CD14-positive monocyte (primary cell): ENCODE results near the gene SESN3. TPM values are rescaled to one million over a fixed set of nuclear protein-coding genes. Genes with fewer than 3 reads are reported as not detected.

Experiments used
- DNase-seq, 3 donors: peaks; one replicate each; pipeline ENCODE4 v3.0.0-alpha.2; 2011 to 2022
- H2AFZ ChIP-seq: 2 replicates; pipeline ENCODE4 v1.6.0; 2012; ENCODE audit warnings: mild to moderate bottlenecking, low read depth, low read length, inconsistent platforms; ENCODE audit not compliant: insufficient read depth, poor library complexity, severe bottlenecking
- H3K27ac ChIP-seq, 2 donors: 1 replicate in 1 of 2; 2 replicates in 1 of 2; pipeline ENCODE4 v1.5.1; 2012 to 2013; ENCODE audit warnings: low read length in 2 of 2, control low read depth in 1 of 2, inconsistent platforms in 1 of 2, low read depth in 1 of 2, mild to moderate bottlenecking in 1 of 2
- H3K27me3 ChIP-seq, 2 donors: one replicate each; pipeline versions ENCODE4 v1.6.0 to v1.6.1; 2011 to 2013; ENCODE audit warnings: low read length in 2 of 2; ENCODE audit not compliant: control insufficient read depth in 2 of 2, insufficient read depth in 2 of 2
- H3K36me3 ChIP-seq, 2 donors: replicated peaks in 1 of 2; 1 replicate in 1 of 2; 2 replicates in 1 of 2; pipeline versions ENCODE4 v1.5.1 to v1.6.1; 2012 to 2013; ENCODE audit warnings: low read length in 2 of 2, control low read depth in 1 of 2, inconsistent platforms in 1 of 2, mild to moderate bottlenecking in 1 of 2; ENCODE audit not compliant: insufficient read depth in 2 of 2, control insufficient read depth in 1 of 2
- H3K4me1 ChIP-seq, 2 donors: 1 replicate in 1 of 2; 2 replicates in 1 of 2; pipeline versions ENCODE4 v1.5.1 to v1.6.1; 2012 to 2013; ENCODE audit warnings: low read length in 2 of 2, control low read depth in 1 of 2, inconsistent platforms in 1 of 2, mild to moderate bottlenecking in 1 of 2, moderate library complexity in 1 of 2; ENCODE audit not compliant: insufficient read depth in 2 of 2, control insufficient read depth in 1 of 2
- H3K4me2 ChIP-seq: replicated peaks from 2 replicates; pipeline ENCODE3; 2012; ENCODE audit warnings: low read length, moderate library complexity, mild to moderate bottlenecking; ENCODE audit not compliant: poor library complexity, severe bottlenecking; ENCODE audit errors: extremely low read depth
- H3K4me3 ChIP-seq, 3 experiments: fragments of 200-600 bp in 1 of 3; sonication (generic) in 1 of 3; replicated peaks in 1 of 3; 1 replicate in 2 of 3; 2 replicates in 1 of 3; pipeline ENCODE4 v1.5.1; 2011 to 2013; ENCODE audit warnings: low read length in 3 of 3, mild to moderate bottlenecking in 3 of 3, control low read depth in 2 of 3, low read depth in 2 of 3, inconsistent platforms in 1 of 3, moderate library complexity in 1 of 3
- H3K79me2 ChIP-seq: 2 replicates; pipeline ENCODE4 v1.6.0; 2012; ENCODE audit warnings: mild to moderate bottlenecking, control low read depth, inconsistent platforms, low read length, moderate library complexity; ENCODE audit not compliant: insufficient read depth
- H3K9ac ChIP-seq: 2 replicates; pipeline ENCODE4 v1.6.0; 2017; ENCODE audit warnings: low read length, mild to moderate bottlenecking; ENCODE audit not compliant: insufficient read depth, poor library complexity, severe bottlenecking
- H3K9me3 ChIP-seq, 2 donors: replicated peaks in 1 of 2; 1 replicate in 1 of 2; 2 replicates in 1 of 2; pipeline versions ENCODE4 v1.5.1 to v1.6.1; 2012 to 2013; ENCODE audit warnings: low read length in 2 of 2, control low read depth in 1 of 2; ENCODE audit not compliant: control insufficient read depth in 1 of 2, insufficient read depth in 1 of 2
- H4K20me1 ChIP-seq: 2 replicates; pipeline ENCODE4 v1.6.0; 2012; ENCODE audit warnings: mild to moderate bottlenecking, low read length, control low read depth, moderate library complexity; ENCODE audit not compliant: insufficient read depth
- H3K27ac Mint-ChIP-seq, 7 donors: one replicate each; pipeline ENCODE4 v1.8.0; 2020; ENCODE audit warnings: mild to moderate bottlenecking in 7 of 7, mixed read lengths in 7 of 7, moderate library complexity in 6 of 7, inconsistent platforms in 2 of 7
- H3K27me3 Mint-ChIP-seq, 3 donors: one replicate each; pipeline ENCODE4 v1.8.0; 2021 to 2022; ENCODE audit warnings: low read depth in 3 of 3, mild to moderate bottlenecking in 3 of 3, mixed read lengths in 3 of 3, moderate library complexity in 3 of 3, inconsistent platforms in 1 of 3
- H3K36me3 Mint-ChIP-seq, 2 donors: one replicate each; pipeline ENCODE4 v1.8.0; 2020; ENCODE audit warnings: mixed read lengths in 2 of 2, inconsistent platforms in 1 of 2, mild to moderate bottlenecking in 1 of 2
- H3K4me1 Mint-ChIP-seq: one replicate; pipeline ENCODE4 v1.8.0; 2020; ENCODE audit warnings: mild to moderate bottlenecking, mixed read lengths
- H3K4me3 Mint-ChIP-seq, 2 donors: one replicate each; pipeline ENCODE4 v1.8.0; 2020; ENCODE audit warnings: mild to moderate bottlenecking in 2 of 2, mixed read lengths in 2 of 2, moderate library complexity in 1 of 2
- H3K9me3 Mint-ChIP-seq, 7 donors: one replicate each; pipeline ENCODE4 v1.8.0; 2020 to 2022; ENCODE audit warnings: mixed read lengths in 7 of 7, mild to moderate bottlenecking in 6 of 7, moderate library complexity in 6 of 7, inconsistent platforms in 2 of 7
- WGBS: methylation state at CpG from one replicate; pipeline ENCODE4 v1.1.5; 2013; ENCODE audit warnings: missing lambda C conversion rate; ENCODE audit not compliant: insufficient coverage; 5-methylcytosine and 5-hydroxymethylcytosine counted together
- intact Hi-C, 2 donors: fragments of 100-400 bp; cut with micrococcal nuclease; formaldehyde crosslinking; loops; one replicate each; pipeline versions ENCODE4 v1.15.0 to v1.15.1; 2023
- polyA plus RNA-seq, 3 donors: library from polyadenylated mRNA; depleted of rRNA in 1 of 3; unstranded in 2 of 3; stranded (reverse) in 1 of 3; fragments of 300-500 nt in 2 of 3; fragments of >200 nt in 1 of 3; fragmentation: Illumina TruSeq in 2 of 3; gene quantifications; 1 replicate in 2 of 3; 2 replicates in 1 of 3; pipeline ENCODE4 v1.2.3, GENCODE V29; 2012 to 2021
- TF ChIP-seq, protein P1 (sequence below): fragments of 200-600 bp; IDR thresholded peaks from one replicate; pipeline ENCODE4 v1.8.0; 2022; ENCODE audit warnings: antibody characterized with exemption, mild to moderate bottlenecking

SESN3 gene
- polyA plus RNA-seq, 3 donors, result 1.1 to 7.4 (median 1.4) TPM

- DNase-seq, result no peak
- peaks cover 33% of the 10 kb centered on the region for H3K4me1 Mint-ChIP-seq
- TF ChIP-seq, protein P1, sequence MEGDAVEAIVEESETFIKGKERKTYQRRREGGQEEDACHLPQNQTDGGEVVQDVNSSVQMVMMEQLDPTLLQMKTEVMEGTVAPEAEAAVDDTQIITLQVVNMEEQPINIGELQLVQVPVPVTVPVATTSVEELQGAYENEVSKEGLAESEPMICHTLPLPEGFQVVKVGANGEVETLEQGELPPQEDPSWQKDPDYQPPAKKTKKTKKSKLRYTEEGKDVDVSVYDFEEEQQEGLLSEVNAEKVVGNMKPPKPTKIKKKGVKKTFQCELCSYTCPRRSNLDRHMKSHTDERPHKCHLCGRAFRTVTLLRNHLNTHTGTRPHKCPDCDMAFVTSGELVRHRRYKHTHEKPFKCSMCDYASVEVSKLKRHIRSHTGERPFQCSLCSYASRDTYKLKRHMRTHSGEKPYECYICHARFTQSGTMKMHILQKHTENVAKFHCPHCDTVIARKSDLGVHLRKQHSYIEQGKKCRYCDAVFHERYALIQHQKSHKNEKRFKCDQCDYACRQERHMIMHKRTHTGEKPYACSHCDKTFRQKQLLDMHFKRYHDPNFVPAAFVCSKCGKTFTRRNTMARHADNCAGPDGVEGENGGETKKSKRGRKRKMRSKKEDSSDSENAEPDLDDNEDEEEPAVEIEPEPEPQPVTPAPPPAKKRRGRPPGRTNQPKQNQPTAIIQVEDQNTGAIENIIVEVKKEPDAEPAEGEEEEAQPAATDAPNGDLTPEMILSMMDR, result no peak
- peak overlapping the region; percentile 75 for H3K9ac ChIP-seq
- no peaks in the 10 kb centered on the region for H3K27me3 ChIP-seq
- H3K4me3 ChIP-seq, result peak overlapping the region; percentile 73 to 90 (median 86)
- no peaks in the 10 kb centered on the region for H3K27me3 Mint-ChIP-seq
- H3K9me3 Mint-ChIP-seq, result no peaks in the 10 kb centered on the region
- H4K20me1 ChIP-seq, result peaks cover 32% of the 10 kb centered on the region
- no peaks in the 10 kb centered on the region for H3K9me3 ChIP-seq
- peaks cover 52% of the 10 kb centered on the region for H3K79me2 ChIP-seq
- no peaks in the 10 kb centered on the region for H3K36me3 Mint-ChIP-seq
- H3K4me2 ChIP-seq, result peak overlapping the region; percentile 88
- H3K4me1 ChIP-seq, result peaks cover 32 to 55% of the 10 kb centered on the region in 2 donors
- H2AFZ ChIP-seq, result peak overlapping the region; percentile 83
- peak overlapping the region in 1 of 2 donors; percentile 81 for H3K27ac ChIP-seq
- H3K27ac Mint-ChIP-seq, result no peak overlapping the region
- intact Hi-C loops, result loop anchor here (5.0 to 10.0 kb wide), 5 partner anchors 52 to 554 kb away; partner anchors contain the start of gene FAM76B (in 1 of the 2)
- H3K36me3 ChIP-seq, result no peaks in the 10 kb centered on the region
- WGBS, result under 1% methylated on average over 31 of the region's 40 CpGs
- peak overlapping the region in 1 of 2 donors; percentile 98 for H3K4me3 Mint-ChIP-seq
Observed at GRCh38 chr11:95230810-95231126, 234 bp downstream of the SESN3 start.

- under 1% methylated on average over 30 of the region's 42 CpGs for WGBS
- peak in 1 of 3 donors; percentile 10 for DNase-seq
- TF ChIP-seq, protein P1, result no peak
Observed at GRCh38 chr11:95229993-95230809, 801 bp downstream of the SESN3 start.

More at GRCh38 chr11:95229993-95230809, 801 bp downstream of the SESN3 start:
- Mint-ChIP-seq H3K4me1 (peaks cover 38% of the 10 kb centered on the region), H3K27me3 (no peaks in the 10 kb centered on the region), H3K9me3 (no peaks in the 10 kb centered on the region), H3K27ac (peak overlapping the region; percentile 77 to 93 (median 87)), H3K36me3 (no peaks in the 10 kb centered on the region), H3K4me3 (peak overlapping the region in 1 of 2 donors; percentile 98)
- H3K79me2 ChIP-seq, result peaks cover 57% of the 10 kb centered on the region
- no peaks in the 10 kb centered on the region for H3K36me3 ChIP-seq
- H3K27ac ChIP-seq, result peak overlapping the region; percentile 39 to 81
- intact Hi-C loops, result loop anchor here (5.0 to 10.0 kb wide), 5 partner anchors 52 to 555 kb away; partner anchors contain the start of gene FAM76B (in 1 of the 2)
- peak overlapping the region; percentile 75 for H3K9ac ChIP-seq
- H2AFZ ChIP-seq, result peak overlapping the region; percentile 83
- peaks cover 37% of the 10 kb centered on the region for H4K20me1 ChIP-seq
- no peaks in the 10 kb centered on the region for H3K9me3 ChIP-seq
- peak overlapping the region; percentile 73 to 90 (median 86) for H3K4me3 ChIP-seq
- H3K4me1 ChIP-seq, result peaks cover 32 to 55% of the 10 kb centered on the region in 2 donors
- H3K4me2 ChIP-seq, result peak overlapping the region; percentile 88
- no peaks in the 10 kb centered on the region for H3K27me3 ChIP-seq
